Suppressor macrophage treated with lipopolysaccharide for 1 hour (primary cell): ENCODE measurements around the gene DCAF4.

Experiments
- DNase-seq, 3 donors: peaks; one replicate each; pipeline ENCODE4 v3.0.0-alpha.2; 2020 to 2022

The DCAF4 gene

GRCh38 chr14:72894623-72895378 lies 31.5 kb upstream of the DCAF4 start:
- peak in 2 of 3 donors; percentile 11 to 12 for DNase-seq

- DNase-seq, result no peak
Measured at GRCh38 chr14:72898448-72898847, 27.8 kb upstream of the DCAF4 start.

GRCh38 chr14:72901361-72901760 lies 24.9 kb upstream of the DCAF4 start:
- DNase-seq, result no peak

GRCh38 chr14:72902801-72903530 lies 23.3 kb upstream of the DCAF4 start:
- DNase-seq, result peak; percentile 34 to 67 (median 57)

GRCh38 chr14:72903716-72904115 lies 22.5 kb upstream of the DCAF4 start:
- DNase-seq, result peak; percentile 26 to 53 (median 46)

GRCh38 chr14:72904218-72904617 lies 22.0 kb upstream of the DCAF4 start:
- peak in 1 of 3 donors; percentile 7 for DNase-seq

GRCh38 chr14:72904840-72905561 lies 21.3 kb upstream of the DCAF4 start:
- peak; percentile 78 to 91 (median 80) for DNase-seq

- no peak for DNase-seq
Measured at GRCh38 chr14:72906316-72906715, 19.9 kb upstream of the DCAF4 start.

GRCh38 chr14:72906879-72907278 lies 19.4 kb upstream of the DCAF4 start:
- DNase-seq, result no peak

GRCh38 chr14:72907886-72908285 lies 18.4 kb upstream of the DCAF4 start:
- peak; percentile 68 to 78 (median 77) for DNase-seq

GRCh38 chr14:72909163-72909562 lies 17.1 kb upstream of the DCAF4 start:
- peak in 1 of 3 donors; percentile 17 for DNase-seq

- DNase-seq, result no peak
Measured at GRCh38 chr14:72913809-72914208, 12.5 kb upstream of the DCAF4 start.

- DNase-seq, result no peak
Measured at GRCh38 chr14:72916174-72916573, 10.1 kb upstream of the DCAF4 start.

- no peak for DNase-seq
Measured at GRCh38 chr14:72917094-72917802, 9.0 kb upstream of the DCAF4 start.

GRCh38 chr14:72920008-72920407 lies 6.3 kb upstream of the DCAF4 start:
- no peak for DNase-seq

- DNase-seq, result no peak
Measured at GRCh38 chr14:72921396-72921795, 4.9 kb upstream of the DCAF4 start.

GRCh38 chr14:72924337-72924736 lies 1.9 kb upstream of the DCAF4 start:
- DNase-seq, result peak in 2 of 3 donors; percentile 36 to 39

GRCh38 chr14:72925171-72925759 lies 999 bp upstream of the DCAF4 start:
- no peak for DNase-seq

- no peak for DNase-seq
Measured at GRCh38 chr14:72925815-72926291, 411 bp upstream of the DCAF4 start.

- DNase-seq, result no peak
Measured at GRCh38 chr14:72928872-72929271, 2.6 kb downstream of the DCAF4 start.

GRCh38 chr14:72929316-72930080 lies 3.2 kb downstream of the DCAF4 start:
- no peak for DNase-seq

- DNase-seq, result no peak
Measured at GRCh38 chr14:72932893-72933292, 6.6 kb downstream of the DCAF4 start.
